T1000 (cell line): ENCODE results near the gene PPP1R12C.
"Not testable (repeated sequence)": the region's sequence is repeated elsewhere in the genome, so short reads cannot be mapped to it uniquely, and the experiment has no call there.

Experiments used
- DNase-seq: peaks from one replicate; lab custom pipeline; 2025; ENCODE audit warnings: mixed read lengths; lab: John Stamatoyannopoulos, UW

Gene PPP1R12C

DNA sequence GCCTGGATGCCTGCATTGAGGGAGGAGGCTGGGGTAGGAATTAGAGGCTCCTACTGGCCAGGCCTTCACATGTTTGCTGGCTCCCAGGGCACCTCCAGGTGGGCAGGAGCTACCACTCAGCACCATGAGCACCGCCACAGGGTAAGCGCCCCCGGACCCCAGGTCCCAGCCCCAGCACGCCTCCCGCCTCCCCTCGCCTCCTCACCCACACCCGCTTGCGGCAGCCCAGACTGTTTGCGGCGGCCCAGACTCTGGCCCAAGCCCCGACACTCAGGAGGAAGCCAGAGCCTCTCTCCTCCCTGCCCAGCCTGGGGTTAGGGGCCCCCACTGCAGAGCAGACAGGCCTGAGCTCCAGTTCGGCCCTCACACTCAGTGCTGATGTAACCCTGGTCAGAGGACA lies 41.1 kb downstream of the PPP1R12C start:
- no peak for DNase-seq

DNA sequence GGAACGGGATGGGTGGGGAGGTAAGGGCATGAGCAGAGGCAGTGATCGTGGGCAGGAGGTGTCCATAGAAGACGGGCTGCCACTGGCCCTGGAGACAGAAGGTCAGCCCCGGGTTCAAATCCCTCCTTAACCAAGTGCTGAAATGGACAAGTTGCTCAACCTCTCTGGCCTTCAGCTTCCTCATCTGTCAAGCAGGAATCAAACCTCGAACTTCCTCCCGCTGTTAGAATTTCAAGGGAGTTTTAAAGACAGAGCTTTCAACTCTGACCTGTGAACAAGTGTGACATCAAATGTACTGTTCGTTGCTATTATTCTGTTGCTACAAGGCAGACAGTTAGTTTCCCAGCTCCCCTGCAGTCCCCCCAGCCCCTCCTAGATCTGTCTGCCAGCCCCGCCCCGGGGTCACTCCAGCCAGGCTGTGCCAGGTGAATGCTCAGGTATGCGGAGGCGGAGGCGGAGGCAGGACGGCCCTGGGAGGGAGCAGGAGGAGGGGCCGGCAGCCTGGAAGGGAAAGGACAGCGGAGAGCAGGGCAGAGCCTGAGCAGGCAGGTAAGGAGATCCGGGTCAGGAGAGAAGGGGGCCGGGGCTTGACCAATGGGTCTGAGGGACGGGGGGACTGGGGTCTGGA lies 42.0 kb downstream of the PPP1R12C start, which contains the start of gene EPS8L1:
EPS8L1 (plus strand) TSS at position 499 of the 628 bp plus-strand sequence. CDS start 576 bp downstream, outside the sequence.
- DNase-seq: no peak

DNA sequence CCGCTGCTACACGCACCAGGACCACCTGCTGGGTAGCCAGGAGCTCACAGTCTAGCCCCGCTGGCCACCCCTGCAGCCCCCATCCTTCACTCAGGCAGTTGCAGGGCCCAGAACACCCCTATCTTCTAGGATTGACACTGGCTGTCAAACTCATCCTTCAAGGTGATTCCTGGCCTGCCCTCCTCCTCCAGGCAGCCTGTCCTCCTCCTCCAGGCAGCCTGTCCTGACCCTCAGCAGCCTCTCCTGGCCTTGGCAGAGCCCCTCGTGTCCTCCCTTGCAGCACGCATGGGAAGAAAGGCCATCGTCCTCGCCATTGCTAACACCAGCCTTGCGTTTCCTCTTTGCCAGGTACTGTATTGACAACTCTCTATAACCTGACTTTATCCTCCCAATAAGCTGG lies 45.5 kb downstream of the PPP1R12C start:
- no peak for DNase-seq

DNA sequence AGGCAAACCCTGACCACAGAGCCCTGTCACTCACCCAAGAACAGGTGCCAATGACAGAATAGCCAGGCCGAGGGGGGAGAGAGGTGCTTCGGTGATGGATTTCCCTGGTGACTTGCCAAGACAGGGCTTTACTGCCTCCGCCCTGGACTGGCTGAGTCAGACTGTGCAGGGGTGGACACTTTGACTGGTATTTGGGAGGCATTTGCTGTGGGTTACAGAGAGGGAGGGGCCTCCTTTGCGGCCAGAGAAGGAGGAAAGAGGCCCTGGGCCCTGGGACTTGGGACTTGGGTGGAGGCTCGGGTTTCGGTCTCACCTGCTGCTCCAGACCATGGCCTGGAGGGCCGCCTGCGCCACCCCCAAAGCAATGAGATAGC lies 46.3 kb downstream of the PPP1R12C start:
- peak; percentile 47 for DNase-seq

DNA sequence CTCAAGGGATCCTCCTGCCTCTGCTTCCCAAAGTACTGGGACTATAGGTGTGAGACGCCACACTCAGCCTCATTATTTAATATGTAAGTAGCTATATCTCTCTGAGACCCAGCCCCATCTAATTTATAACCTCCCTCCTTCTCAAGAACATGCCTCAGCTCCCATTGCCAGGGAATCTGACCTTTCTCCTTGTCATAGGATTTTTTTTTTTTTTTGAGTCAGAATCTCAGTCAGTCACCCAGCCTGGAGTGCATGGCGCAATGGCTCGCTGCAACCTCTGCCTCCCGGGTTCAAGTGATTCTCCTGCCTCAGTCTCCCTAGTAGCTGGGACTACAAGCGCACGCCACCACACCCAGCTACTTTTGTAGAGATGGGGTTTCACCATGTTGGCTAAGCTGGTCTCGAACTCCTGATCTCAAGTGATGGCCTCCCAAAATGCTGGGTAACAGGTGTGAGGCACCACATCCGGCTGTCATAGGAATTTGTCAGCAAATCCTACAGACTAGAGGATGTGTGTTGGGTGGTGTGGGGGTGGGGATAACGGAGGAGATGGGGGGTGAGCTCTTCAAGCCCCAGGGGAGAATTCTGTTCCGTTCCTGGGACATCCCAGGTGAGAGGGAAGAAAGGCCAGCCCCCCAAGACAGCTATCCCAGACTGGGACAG lies 46.8 kb downstream of the PPP1R12C start:
- DNase-seq: no peak

DNA sequence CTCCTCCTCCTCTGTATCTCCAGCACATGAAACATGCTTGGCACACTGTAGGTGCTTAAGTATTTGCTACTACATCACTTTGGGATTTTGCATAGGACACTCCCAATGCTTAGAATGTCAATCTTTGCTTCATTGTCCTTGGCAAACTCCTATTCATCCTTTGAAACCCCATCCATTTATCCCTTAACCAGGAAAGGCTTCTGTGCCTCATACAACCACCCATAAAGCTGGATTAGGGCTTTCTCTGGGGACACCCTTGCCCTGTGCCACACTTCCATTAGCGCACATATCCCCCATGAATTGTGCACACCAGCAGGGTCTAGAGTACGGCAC lies 47.6 kb downstream of the PPP1R12C start:
- no peak for DNase-seq

DNA sequence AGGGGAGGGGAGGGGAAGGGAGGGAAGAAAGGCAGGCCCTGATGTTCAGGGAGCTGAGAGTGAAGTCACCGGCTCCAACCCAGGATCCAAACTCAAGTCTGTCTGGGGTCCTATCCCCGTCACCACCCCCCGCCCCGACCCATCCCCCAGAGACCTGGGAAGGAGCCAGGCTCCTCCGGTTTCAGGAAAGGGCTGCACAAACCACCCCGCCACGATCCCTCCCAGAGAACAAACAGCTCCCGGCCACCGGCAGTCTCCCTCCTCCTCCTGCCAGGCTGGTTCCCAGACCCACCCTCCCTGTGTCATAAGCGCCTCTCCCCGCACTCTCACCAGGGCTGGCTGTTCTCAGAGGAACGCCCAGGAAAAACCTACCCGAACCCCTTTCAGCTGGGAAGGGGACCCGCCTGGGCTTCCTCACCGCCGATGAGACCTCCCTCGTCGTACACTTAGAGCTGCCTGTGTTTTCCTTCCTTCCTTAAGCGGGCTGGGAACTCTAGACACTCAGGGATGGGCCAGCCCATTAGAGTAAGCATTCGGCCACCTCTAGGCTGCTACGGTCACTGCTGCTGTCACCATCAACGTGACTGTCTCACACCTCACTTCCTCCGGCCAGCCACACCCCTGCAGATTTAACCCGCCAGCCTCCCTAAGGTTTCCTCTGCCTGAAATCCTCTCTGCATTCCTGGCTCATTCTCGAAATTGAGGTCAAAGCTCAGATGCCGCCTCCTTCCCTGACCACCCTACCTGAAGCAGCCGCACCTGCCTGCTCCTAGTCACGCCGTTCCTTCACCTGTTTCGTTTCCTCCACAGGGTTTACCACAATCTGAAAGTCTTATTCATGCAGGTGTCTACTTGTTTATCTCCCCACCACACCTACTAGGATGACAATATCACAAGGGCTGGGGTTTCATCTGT lies 48.2 kb downstream of the PPP1R12C start:
- DNase-seq: no peak

DNA sequence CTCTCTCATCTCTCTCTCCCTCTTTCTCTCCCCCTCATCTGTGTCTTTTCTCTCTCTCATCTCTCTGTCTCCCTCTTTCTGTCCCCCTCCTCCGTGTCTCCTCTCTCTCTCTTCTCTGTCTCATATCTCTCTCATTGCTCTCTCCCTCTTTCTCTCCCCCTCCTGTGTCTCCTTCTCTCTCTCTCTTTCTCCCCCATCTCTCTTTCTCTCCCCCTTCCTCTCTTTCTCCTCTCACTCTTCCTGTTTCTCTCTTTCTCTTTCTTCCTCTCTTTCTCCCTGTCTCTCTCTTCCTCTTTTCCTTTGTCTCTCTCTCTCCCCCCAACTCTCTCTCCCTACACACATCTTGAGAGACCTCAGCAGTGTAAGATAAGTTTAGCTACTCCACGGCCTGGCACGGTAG lies 49.6 kb downstream of the PPP1R12C start:
- DNase-seq: no peak

DNA sequence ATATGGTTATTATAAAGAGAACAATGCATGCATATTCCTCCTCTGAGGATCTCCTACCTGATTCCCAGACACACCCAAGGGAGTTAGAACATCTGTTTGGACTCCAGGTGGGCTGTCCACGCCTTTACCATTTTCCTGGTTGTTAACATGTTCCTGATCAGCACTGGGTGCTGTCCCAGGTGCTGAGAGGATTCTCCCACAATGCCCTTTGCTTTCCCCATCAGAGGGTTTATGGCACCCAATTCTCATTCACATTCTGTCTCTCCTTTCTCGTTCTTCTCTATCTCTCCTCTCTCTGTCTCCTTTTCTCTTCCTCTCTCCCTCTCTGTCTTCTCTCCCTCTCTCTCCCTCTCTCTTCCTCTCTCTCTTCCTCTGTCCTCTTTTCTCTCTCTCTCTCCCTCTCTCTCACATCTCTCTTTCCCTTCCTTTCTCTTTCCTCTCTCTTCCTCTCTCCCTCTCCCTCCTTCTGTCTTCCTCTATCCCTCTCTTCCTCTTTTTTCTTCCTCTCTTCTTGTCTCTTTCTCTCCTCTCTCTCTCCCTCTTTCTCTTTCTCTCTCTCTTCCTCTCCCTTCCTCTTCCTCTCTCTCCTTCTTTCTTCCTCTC lies 51.2 kb downstream of the PPP1R12C start:
- no peak for DNase-seq

DNA sequence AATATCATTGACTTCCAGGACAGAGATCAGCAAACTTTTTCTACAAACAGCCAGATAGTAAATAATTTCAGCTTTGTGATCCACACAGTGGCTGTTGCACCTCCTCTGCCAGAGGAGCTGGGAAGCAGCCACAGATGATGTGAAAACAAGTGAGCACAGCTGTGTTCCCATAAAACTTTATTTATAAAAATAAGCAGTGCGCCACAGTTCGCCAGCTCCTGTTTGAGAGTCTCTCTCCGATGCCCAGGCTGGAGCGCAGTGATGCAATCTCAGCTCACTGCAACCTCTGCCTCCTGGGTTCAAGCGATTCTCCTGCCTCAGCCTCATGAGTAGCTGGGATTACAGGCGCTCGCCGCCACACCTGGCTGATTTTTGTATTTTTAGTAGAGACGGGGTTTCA lies 51.9 kb downstream of the PPP1R12C start:
- DNase-seq: not testable (repeated sequence)

DNA sequence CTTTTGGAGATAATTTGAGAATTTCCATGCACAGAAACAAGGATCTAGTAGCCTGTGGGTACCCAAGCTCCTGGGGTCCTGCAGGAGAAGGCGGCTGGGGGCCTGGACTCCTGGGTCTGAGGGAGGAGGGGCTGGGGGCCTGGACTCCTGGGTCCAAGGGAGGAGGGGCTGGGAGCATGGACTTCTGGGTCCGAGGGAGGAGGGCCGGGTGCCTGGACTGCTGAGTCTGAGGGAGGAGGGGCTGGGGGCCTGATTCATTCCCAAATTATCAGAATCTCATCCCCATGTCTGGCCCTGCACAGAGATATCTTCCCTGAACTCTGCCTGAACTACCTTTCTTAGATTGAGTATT lies 54.0 kb downstream of the PPP1R12C start:
- no peak for DNase-seq

DNA sequence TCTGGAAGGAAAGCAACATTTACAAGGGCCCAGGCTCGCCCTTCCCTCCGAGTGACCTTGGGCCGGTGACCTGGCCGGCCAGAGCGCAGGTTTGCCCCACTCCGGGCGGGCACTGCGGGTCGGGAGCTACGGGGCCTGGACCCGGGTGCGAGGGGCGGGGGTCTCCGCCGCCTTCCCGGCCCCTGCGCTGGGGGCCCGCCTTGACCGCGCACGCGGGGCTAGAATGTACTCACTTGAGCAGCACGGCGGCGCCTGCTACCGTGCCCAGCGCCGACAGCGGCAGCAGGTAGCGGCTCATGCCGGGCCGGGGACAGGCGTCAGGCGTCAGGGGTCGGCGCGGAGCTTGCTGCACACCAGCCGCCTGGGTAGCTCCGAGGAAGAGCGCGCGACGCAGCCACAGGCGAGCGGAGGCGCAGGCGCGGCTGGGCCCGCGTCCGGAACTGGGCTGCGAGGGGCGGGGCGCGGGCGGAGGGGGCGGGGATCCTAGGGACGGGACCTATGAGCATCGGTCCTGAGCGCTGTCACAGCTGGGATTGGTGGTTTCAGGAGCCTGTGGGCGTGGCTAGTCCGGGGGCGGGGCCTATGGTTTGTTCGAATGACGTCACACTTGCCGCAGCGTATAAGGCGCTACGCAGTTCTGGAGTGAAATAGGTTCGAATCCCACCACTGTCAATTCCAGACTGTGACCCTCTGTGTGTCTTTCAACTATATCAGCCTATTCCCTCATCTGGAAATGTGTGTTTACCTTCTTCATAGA lies 54.5 kb downstream of the PPP1R12C start, which contains the start of gene RDH13:
RDH13 (minus strand) TSS at position 414 of the 757 bp plus-strand sequence; CDS start at position 298, 116 bp downstream.
- peak; percentile 94 for DNase-seq

DNA sequence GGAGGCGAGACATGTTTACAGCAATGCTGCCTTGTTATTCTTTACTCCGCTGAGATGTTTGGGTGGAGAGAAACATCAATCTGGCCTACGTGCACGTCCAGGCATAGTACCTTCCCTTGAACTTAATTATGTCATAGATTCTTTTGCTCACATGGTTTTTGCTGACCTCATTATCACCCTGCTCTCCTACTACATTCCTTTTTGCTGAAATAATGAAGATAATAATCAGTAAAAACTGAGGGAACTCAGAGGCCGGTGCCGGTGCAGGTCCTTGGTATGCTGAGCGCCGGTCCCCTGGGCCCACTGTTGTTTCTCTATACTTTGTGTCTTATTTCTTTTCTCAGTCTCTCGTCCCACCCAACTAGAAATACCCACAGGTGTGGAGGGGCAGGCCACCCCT lies 57.1 kb downstream of the PPP1R12C start:
- not testable (repeated sequence) for DNase-seq

DNA sequence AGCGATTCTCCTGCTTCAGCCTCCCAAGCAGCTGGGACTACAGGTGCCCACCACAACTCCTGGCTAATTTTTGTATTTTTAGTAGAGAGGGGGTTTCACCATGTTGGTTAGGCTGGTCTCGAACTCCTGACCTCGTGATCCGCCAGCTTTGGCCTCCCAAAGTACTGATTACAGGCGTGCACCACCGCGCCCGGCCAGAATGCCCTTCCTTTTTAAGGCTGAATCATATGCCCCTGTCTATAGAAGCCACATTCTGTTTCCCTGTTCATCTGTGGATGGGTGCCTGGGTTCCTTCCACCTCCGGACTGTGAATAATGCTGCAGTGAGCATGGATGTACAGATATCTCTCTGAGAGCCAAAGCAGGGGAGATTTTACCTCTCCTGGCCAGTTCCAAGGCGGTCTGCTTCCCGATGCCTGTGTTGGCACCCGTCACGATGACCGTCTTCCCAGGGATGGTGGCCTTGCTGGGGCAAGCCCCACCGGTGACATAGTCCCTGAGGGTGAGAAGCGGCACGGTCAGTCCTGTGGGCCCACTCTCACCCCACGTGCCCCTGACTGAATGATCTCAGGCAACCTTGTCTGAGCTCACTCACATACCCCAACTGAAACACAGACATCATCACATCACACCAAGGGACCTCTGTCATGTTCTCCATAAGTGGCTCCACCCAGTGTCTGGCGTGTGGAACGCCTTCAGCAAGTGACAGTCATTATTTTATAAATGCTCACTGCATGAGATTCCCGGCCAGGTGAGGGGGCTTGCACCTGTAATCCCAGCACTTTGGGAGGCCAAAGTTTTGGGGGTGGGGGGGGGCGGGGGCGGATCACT lies 58.4 kb downstream of the PPP1R12C start:
- no peak for DNase-seq

DNA sequence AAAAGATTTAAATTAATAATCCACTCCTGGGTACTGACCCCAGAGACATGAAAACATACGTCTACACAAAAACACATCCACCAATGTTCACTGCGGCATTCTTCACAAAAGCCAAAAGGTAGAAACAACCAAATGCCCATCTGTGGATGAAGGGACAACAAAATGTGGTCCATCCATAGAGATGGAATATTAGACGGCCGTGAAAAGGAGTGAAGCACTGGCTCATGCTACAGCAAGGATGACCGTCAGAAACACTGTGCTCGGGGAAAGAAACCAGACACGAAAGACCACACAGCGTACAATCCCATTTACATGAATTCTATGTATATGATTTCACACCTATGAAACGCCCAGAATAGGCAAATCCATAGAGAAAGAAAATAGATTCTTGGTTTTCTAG lies 60.6 kb downstream of the PPP1R12C start:
- DNase-seq: no peak

DNA sequence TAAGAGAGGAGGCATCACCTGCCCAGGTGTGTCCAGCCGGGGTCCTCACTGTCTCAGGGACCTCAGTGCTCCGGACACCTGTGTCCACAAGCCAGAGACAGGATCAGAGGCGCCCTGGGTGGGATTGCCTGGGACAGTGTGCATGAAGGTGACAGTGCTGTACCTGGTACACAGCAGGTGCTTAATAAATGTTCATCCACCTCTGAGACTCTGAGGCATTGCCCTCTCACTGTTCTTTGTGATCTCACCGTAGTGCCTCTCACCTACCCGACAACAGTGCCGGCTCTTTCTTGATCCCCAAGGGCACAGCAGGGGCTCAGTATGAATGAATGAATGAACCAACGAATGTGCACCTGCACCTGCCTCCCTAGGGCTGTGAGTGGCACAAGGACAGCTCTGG lies 63.7 kb downstream of the PPP1R12C start:
- no peak for DNase-seq

DNA sequence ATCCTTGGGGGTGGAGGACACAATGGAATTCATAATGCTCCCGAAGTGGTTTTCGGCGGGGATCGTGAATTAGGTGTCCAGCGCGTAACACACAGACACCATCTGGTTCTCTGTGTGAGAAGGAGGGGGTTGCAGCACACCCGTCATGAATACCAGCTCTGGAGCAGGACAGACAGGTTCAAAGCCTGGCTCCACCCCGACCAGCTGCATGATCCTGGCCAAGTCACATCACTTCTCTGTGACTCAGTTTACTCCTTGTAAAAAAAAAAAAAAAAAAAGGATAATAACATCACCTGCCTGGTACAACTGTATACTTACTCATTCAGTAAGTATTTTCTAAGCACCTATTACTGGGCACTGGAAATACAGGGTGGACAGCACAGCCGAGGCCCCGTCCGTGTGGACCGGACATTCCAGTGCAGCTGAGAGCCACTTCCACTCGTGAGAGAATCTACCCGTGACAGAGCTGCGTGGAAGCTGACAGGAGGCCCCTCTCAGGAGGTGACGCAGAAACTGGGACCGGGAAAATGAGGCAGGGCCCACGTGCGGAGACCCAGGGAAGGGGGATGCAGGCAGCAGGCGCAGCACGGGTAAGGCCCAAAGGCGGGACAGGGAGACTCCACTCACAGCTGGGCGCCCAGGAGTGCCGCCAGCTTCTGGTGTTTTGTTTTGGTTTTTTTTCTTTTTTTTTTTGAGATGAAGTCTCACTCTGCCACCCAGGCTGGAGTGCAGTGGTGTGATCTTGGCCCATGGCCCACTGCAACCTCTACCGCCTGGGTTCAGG lies 66.5 kb downstream of the PPP1R12C start:
- DNase-seq: no peak

DNA sequence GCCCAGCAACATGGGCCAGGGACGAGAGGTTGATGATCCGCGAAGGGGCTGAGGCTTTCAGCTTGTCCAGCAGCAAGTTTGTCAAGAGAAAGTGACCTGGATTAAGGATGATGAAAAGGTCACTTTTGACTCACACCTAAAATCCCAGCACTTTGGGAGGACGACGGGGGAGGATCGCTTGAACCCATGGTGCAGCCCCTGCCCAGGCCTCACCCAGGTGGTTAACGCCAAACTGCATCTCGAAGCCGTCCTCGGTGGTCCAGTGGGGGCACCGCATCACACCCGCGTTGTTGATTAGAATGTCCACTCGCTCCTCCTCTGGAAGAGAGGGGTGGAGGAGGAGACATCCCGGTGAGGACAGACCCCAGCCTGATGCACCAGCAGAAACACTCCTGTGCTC lies 69.0 kb downstream of the PPP1R12C start:
- DNase-seq: no peak

DNA sequence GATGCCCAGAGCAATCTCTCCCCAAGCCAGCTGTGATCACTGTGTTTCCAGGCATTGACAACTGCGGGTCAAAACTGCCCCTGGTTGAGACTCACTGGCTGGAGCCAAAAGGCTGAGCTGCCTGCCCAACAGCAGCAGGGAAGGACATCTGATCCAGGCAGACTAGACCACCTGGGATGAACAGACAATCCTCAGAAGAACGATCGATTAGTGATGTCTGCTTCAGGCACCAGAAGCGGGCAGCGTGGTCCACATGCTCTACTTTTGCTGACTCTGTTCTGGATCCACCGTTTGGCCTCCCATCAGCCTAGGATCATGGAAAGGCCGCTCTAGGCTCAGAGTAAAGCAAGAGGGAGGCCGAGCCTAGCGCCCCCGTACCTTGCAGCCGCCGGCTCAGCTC lies 69.5 kb downstream of the PPP1R12C start:
- DNase-seq: no peak
